AG04449 (cell line): ENCODE results near the gene UBR4.

Source experiments
- CTCF ChIA-PET: fragments of 350-600 bp; formaldehyde crosslinking; extraction: SDS; loops from one replicate; lab custom pipeline; 2021; ENCODE audit warnings: antibody characterized with exemption; lab: Yijun Ruan, JAX
- POLR2A ChIA-PET: fragments of 400-600, 350-600 bp; formaldehyde crosslinking; extraction: SDS; loops from one replicate; lab custom pipeline; 2020; ENCODE audit warnings: antibody characterized with exemption, inconsistent platforms; lab: Yijun Ruan, JAX
- DNase-seq: peaks from one replicate; pipeline ENCODE4 v3.0.0-alpha.2; 2010; ENCODE audit warnings: low read depth, low spot score
- H3K4me3 ChIP-seq: 2 replicates; pipeline ENCODE4 v1.5.1; 2011; ENCODE audit warnings: low read depth, mild to moderate bottlenecking, control low read depth, low read length
- TF ChIP-seq, protein P1 (sequence below): IDR thresholded peaks from one replicate; pipeline ENCODE4 v1.5.1; 2011; ENCODE audit warnings: mild to moderate bottlenecking, moderate library complexity, low read length, control low read depth, inconsistent platforms; ENCODE audit not compliant: insufficient read depth; ENCODE audit errors: missing control alignments

UBR4 gene

DNA sequence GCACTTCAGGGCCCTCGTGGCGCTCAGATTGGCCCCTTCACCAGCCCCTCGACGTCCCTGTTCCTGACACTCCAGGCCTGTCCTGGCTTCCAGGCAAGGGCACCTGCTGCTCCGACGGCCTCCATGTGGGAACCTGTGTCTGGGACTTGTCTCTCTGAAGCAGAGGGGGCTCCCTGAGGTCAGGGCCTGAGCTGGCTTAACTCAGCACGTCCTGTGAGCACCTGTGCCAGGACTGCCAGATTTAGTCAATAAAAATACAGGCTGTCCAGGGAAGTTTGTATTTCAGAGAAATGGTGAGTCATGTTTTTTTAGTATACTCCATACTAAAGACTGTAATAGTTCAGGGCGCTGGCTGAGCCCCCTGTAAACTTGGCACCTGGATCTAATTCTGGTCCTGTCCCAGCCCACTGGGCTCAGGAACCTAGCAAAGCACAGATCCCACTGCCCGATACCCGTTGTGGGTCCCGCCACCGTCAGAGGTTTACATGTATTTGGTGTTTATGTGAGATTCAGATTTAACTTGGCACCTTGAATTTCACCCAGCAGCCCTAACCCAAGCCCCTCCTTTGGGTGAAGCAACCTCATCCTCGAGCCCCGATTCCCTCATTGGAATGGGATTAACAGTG is 143.7 kb downstream of the UBR4 start:
- CTCF ChIA-PET: interaction anchor here (1.7 to 4.4 kb wide), 3 partner anchors 153 to 191 kb away, joined by 4 to 36 read pairs (median 4); partner anchors contain the start of gene ALDH4A1
- no peak for DNase-seq
- H3K4me3 ChIP-seq: no peak overlapping the region
- POLR2A ChIA-PET: no interaction called here
- TF ChIP-seq, protein P1, sequence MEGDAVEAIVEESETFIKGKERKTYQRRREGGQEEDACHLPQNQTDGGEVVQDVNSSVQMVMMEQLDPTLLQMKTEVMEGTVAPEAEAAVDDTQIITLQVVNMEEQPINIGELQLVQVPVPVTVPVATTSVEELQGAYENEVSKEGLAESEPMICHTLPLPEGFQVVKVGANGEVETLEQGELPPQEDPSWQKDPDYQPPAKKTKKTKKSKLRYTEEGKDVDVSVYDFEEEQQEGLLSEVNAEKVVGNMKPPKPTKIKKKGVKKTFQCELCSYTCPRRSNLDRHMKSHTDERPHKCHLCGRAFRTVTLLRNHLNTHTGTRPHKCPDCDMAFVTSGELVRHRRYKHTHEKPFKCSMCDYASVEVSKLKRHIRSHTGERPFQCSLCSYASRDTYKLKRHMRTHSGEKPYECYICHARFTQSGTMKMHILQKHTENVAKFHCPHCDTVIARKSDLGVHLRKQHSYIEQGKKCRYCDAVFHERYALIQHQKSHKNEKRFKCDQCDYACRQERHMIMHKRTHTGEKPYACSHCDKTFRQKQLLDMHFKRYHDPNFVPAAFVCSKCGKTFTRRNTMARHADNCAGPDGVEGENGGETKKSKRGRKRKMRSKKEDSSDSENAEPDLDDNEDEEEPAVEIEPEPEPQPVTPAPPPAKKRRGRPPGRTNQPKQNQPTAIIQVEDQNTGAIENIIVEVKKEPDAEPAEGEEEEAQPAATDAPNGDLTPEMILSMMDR: no peak

DNA sequence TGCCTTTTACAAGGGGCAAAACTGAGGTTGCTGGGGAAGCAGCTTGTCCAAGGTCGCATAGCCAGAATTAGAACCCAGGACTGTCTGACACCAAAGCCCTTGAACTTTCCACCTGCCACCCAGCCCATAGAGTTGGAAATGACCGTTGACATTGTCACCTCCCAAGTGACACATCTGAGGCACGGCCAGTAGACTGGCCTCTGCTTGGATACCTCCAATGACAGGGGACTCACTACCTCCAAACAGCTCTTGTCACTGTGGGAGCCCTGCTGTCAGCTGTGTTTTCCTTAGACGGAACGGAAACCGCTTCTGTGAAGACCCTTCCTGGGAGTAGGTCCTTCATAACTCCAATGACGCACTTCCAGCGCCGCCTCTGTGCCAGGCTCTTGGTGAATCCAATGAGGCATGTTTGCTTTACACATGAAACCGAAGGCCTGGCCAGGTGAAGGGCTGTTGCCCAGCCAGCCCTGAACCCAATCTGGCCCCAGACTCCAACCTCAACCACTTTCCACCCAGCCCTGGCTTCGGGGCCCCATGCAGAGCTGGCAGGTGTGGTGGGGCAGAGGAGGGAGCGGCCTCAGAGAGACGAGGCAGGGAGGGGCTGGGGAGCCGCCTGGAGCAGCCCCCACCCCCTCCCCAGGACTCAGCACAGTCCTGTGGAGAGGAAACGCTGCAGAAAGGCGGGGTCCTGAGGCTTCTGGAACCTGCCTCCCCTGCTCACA is 144.4 kb downstream of the UBR4 start:
- TF ChIP-seq, protein P1: no peak
- no peak for DNase-seq
- ChIA-PET CTCF (interaction anchor here (1.1 to 4.4 kb wide), 3 partner anchors 152 to 163 kb away, joined by 3 to 36 read pairs (median 4); partner anchors contain the start of gene ALDH4A1), POLR2A (no interaction called here)
- H3K4me3 ChIP-seq: no peak overlapping the region

DNA sequence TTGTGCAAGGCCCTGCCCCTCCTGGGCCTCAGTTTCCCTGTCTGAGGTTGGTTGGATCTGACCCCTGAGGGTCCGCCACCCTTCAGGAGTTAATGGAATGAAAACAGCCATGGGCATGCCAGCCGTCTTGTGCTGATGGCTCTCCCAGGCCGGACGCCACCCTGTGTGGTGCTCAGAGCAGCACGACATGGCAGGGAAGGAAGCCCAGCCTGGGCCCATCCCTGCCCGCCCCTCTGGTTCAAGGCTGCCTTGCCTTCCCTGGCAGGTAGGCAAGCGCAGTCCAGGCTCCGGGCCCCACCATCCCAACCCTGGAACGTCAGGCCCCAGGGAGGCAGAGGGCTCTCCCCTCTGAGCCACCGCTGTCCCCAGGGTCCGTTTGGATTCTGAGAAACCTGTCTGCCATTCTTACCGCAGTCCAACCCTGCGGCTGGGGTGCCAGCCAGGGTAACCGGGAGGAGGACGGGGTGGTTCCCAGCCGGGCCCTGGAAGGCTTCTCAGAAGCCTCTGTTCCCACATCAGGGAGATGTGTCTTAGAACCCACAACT is 145.1 kb downstream of the UBR4 start:
- TF ChIP-seq, protein P1: no peak

DNA sequence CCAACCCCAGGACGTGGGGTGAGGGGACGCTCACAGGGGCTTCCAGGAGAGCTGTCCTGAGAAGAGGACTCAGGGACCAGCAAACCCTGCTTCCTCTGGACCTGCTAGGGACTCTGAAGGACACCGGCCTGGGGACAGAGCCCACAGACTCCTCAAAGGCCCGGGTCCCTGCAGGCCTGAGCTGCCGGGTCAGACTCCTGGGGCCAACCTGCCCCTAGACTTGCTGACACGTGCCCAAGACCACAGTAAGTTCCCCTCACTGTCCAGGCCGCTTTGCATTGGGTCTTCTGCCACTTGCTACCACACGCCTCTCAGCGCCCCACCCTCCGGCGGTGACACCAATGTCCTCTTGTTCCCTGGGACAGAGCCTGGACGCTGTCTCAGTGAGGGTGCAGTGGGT is 146.9 kb downstream of the UBR4 start:
- TF ChIP-seq, protein P1: no peak
- CTCF ChIA-PET: interaction anchor here (0.6 to 1.0 kb wide), 3 partner anchors 15 to 160 kb away, joined by 3 read pairs; partner anchors contain the start of gene ALDH4A1
- no peak for DNase-seq
- no peak overlapping the region for H3K4me3 ChIP-seq
- POLR2A ChIA-PET: no interaction called here

More for the DNA sequence above, 145.1 kb downstream of the UBR4 start:
- no peak for DNase-seq
- CTCF ChIA-PET: interaction anchor here (1.1 to 4.4 kb wide), 3 partner anchors 151 to 163 kb away, joined by 3 to 36 read pairs (median 4); partner anchors contain the start of gene ALDH4A1
- H3K4me3 ChIP-seq: no peak overlapping the region
- POLR2A ChIA-PET: no interaction called here

DNA sequence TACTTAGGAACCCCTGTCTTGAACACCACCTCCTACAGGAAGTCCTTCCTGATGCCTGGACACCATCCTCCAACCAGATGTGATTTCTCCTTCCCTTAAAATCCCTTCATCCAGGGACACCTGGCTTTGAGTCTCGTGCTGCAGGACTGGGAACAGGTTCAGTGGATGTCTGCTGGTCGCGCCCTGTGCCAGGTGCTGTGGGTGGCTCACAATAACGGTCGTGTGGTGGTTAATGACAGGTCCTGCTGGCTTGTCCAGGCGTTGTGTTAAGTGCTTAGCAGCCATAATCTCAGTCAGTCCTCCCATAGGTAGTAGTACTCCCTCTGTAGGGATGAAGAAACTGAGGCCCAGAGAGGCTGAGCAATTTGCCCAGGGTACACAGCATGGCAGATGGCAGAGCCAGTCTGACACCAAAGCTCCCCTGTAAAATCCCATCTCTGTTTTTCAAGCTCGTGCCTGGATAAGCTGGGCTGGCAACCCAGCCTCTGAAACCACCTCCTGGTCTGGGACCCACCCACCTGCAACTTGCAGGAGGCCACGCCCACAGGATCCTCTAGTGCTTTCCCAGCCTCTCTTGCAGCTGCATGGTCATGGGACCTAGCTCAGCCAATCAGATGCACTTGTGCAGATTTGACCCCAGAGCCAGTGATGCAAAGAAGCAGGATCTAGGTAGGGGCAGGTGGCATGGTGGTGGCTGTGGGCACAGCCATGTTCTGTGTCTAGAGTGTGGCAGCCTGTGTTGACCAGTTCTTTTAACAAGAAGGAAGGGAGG is 147.6 kb downstream of the UBR4 start:
- H3K4me3 ChIP-seq: no peak overlapping the region
- ChIA-PET POLR2A (no interaction called here), CTCF (interaction anchor here (0.6 kb wide), 1 partner anchor 16 kb away, joined by 3 read pairs; no protein-coding TSS in a partner anchor)
- no peak for DNase-seq
- TF ChIP-seq, protein P1: no peak
